Hepatic stellate cell (primary cell): ENCODE results near the gene CAMK2D.

Source experiments
- DNase-seq: peaks from one replicate; pipeline ENCODE4 v3.0.0; 2011; ENCODE audit warnings: low spot score

The CAMK2D gene

GRCh38 chr4:113471146-113471860, 290.2 kb downstream of the CAMK2D start:
- no peak for DNase-seq

GRCh38 chr4:113469926-113470325, 291.6 kb downstream of the CAMK2D start:
- no peak for DNase-seq

GRCh38 chr4:113469023-113469390, 292.5 kb downstream of the CAMK2D start:
- no peak for DNase-seq

GRCh38 chr4:113468165-113469022, 293.1 kb downstream of the CAMK2D start:
- DNase-seq = peak; percentile 49

- DNase-seq = no peak
These were observed 294.0 kb downstream of the CAMK2D start for GRCh38 chr4:113467581-113467980.

- no peak for DNase-seq
These were observed 299.3 kb downstream of the CAMK2D start for GRCh38 chr4:113462286-113462685.

- DNase-seq = no peak
These were observed 300.3 kb downstream of the CAMK2D start for GRCh38 chr4:113461281-113461680.

GRCh38 chr4:113457886-113458285, 303.7 kb downstream of the CAMK2D start:
- DNase-seq = no peak

GRCh38 chr4:113457121-113457520, 304.4 kb downstream of the CAMK2D start:
- no peak for DNase-seq

- no peak for DNase-seq
These were observed 306.5 kb downstream of the CAMK2D start for GRCh38 chr4:113455061-113455460.

- no peak for DNase-seq
These were observed 308.5 kb downstream of the CAMK2D start for GRCh38 chr4:113452868-113453620.

GRCh38 chr4:113452152-113452551, 309.4 kb downstream of the CAMK2D start:
- DNase-seq = no peak

GRCh38 chr4:113450295-113451080, 311.1 kb downstream of the CAMK2D start:
- DNase-seq = no peak

- no peak for DNase-seq
These were observed 312.0 kb downstream of the CAMK2D start for GRCh38 chr4:113449410-113449974.

- no peak for DNase-seq
These were observed 313.8 kb downstream of the CAMK2D start for GRCh38 chr4:113447769-113448168.

GRCh38 chr4:113447061-113447460, 314.5 kb downstream of the CAMK2D start:
- DNase-seq = no peak

GRCh38 chr4:113446019-113446418, 315.5 kb downstream of the CAMK2D start:
- no peak for DNase-seq

GRCh38 chr4:113445286-113445685, 316.3 kb downstream of the CAMK2D start:
- no peak for DNase-seq

- no peak for DNase-seq
These were observed 317.2 kb downstream of the CAMK2D start for GRCh38 chr4:113444386-113444785.

- DNase-seq = no peak
These were observed 318.7 kb downstream of the CAMK2D start for GRCh38 chr4:113442826-113443225.

GRCh38 chr4:113440371-113440770, 321.2 kb downstream of the CAMK2D start:
- no peak for DNase-seq

GRCh38 chr4:113438596-113438995, 322.9 kb downstream of the CAMK2D start:
- no peak for DNase-seq
